Liver (tissue), 9 donors: ENCODE measurements around the gene KAT6B. TPM values are rescaled to one million over a fixed set of nuclear protein-coding genes. Genes with fewer than 3 reads are reported as not detected.

Experiments used
- DNase-seq: peaks from one replicate; pipeline ENCODE4 v3.0.0-alpha.2; 2017; ENCODE audit warnings: low spot score
- H3K27ac ChIP-seq, 2 donors: one replicate each; pipeline ENCODE4 v1.7.0; 2013; ENCODE audit warnings: inconsistent platforms in 2 of 2, low read length in 2 of 2, control low read depth in 1 of 2, low read depth in 1 of 2, mild to moderate bottlenecking in 1 of 2
- H3K27me3 ChIP-seq, 4 donors: one replicate each; pipeline versions ENCODE4 v1.6.1 to v1.7.0; 2013; ENCODE audit warnings: low read length in 3 of 4, inconsistent platforms in 1 of 4, mild to moderate bottlenecking in 1 of 4, moderate library complexity in 1 of 4; ENCODE audit not compliant: control insufficient read depth in 4 of 4, insufficient read depth in 4 of 4
- H3K36me3 ChIP-seq, 4 donors: one replicate each; pipeline versions ENCODE4 v1.6.1 to v1.7.0; 2013; ENCODE audit warnings: low read length in 3 of 4, mild to moderate bottlenecking in 3 of 4, low read depth in 1 of 4, moderate library complexity in 1 of 4; ENCODE audit not compliant: control insufficient read depth in 4 of 4, insufficient read depth in 3 of 4
- H3K4me1 ChIP-seq, 4 donors: one replicate each; pipeline versions ENCODE4 v1.6.1 to v1.7.0; 2013; ENCODE audit warnings: low read length in 3 of 4, mild to moderate bottlenecking in 3 of 4, moderate library complexity in 1 of 4; ENCODE audit not compliant: control insufficient read depth in 4 of 4, insufficient read depth in 4 of 4
- H3K4me3 ChIP-seq, 3 donors: one replicate each; pipeline versions ENCODE4 v1.6.1 to v1.7.0; 2013; ENCODE audit warnings: low read length in 3 of 3, control low read depth in 1 of 3, low read depth in 1 of 3, mild to moderate bottlenecking in 1 of 3
- H3K9ac ChIP-seq, 2 donors: one replicate each; pipeline ENCODE4 v1.7.0; 2013; ENCODE audit warnings: low read length in 2 of 2, mild to moderate bottlenecking in 2 of 2, moderate library complexity in 2 of 2, control low read depth in 1 of 2, low read depth in 1 of 2
- H3K9me3 ChIP-seq, 4 donors: one replicate each; pipeline versions ENCODE4 v1.6.1 to v1.7.0; 2013; ENCODE audit warnings: low read length in 3 of 4; ENCODE audit not compliant: control insufficient read depth in 4 of 4
- ATF3 ChIP-seq: IDR thresholded peaks from 2 replicates; pipeline ENCODE4 v1.6.1; 2016; ENCODE audit warnings: antibody characterized with exemption
- CTCF ChIP-seq: fragments of 150-350 bp; IDR thresholded peaks from 2 replicates; pipeline ENCODE4 v1.5.1; 2017; ENCODE audit warnings: improper control_type of control experiment, low read depth, low read length; ENCODE audit not compliant: missing input control
- EGR1 ChIP-seq, 2 donors: IDR thresholded peaks; 2 replicates each; pipeline ENCODE4 v1.6.1; 2016 to 2018; ENCODE audit warnings: antibody characterized with exemption in 2 of 2, low read depth in 2 of 2
- FOXA1 ChIP-seq: IDR thresholded peaks from 2 replicates; pipeline ENCODE4 v1.6.1; 2016; ENCODE audit warnings: antibody characterized with exemption
- FOXA2 ChIP-seq: IDR thresholded peaks from 2 replicates; pipeline ENCODE4 v1.6.1; 2016; ENCODE audit warnings: antibody characterized with exemption
- GABPA ChIP-seq, 2 donors: IDR thresholded peaks in 1 of 2; conservative IDR thresholded peaks in 1 of 2; 2 replicates each; pipeline ENCODE4 v1.6.1; 2016; ENCODE audit warnings: antibody characterized with exemption in 2 of 2, mild to moderate bottlenecking in 1 of 2, moderate library complexity in 1 of 2
- HNF4A ChIP-seq, 2 donors: conservative IDR thresholded peaks; 2 replicates each; pipeline ENCODE4 v1.6.1; 2016; ENCODE audit warnings: antibody characterized with exemption in 2 of 2, mild to moderate bottlenecking in 2 of 2
- JUND ChIP-seq, 2 donors: IDR thresholded peaks; 2 replicates each; pipeline ENCODE4 v1.6.1; 2016; ENCODE audit warnings: antibody characterized with exemption in 2 of 2
- MAX ChIP-seq: IDR thresholded peaks from 2 replicates; pipeline ENCODE4 v1.6.1; 2016; ENCODE audit warnings: antibody characterized with exemption
- NR2F2 ChIP-seq: IDR thresholded peaks from 2 replicates; pipeline ENCODE4 v1.6.1; 2016; ENCODE audit warnings: antibody characterized with exemption
- RAD21 ChIP-seq, 2 donors: IDR thresholded peaks; 2 replicates each; pipeline ENCODE4 v1.6.1; 2016; ENCODE audit warnings: antibody characterized with exemption in 2 of 2, mild to moderate bottlenecking in 2 of 2
- REST ChIP-seq: IDR thresholded peaks from 2 replicates; pipeline ENCODE4 v1.6.1; 2016; ENCODE audit warnings: antibody characterized with exemption, mild to moderate bottlenecking
- RXRA ChIP-seq, 2 donors: IDR thresholded peaks; 2 replicates each; pipeline ENCODE4 v1.6.1; 2017 to 2018; ENCODE audit warnings: antibody characterized with exemption in 2 of 2, mild to moderate bottlenecking in 1 of 2
- SP1 ChIP-seq: IDR thresholded peaks from 2 replicates; pipeline ENCODE4 v1.6.1; 2018; ENCODE audit warnings: antibody characterized with exemption, mild to moderate bottlenecking
- YY1 ChIP-seq: IDR thresholded peaks from 2 replicates; pipeline ENCODE4 v1.6.1; 2016; ENCODE audit warnings: antibody characterized with exemption, mild to moderate bottlenecking
- ZBTB33 ChIP-seq: IDR thresholded peaks from 2 replicates; pipeline ENCODE4 v1.6.1; 2016; ENCODE audit warnings: antibody characterized with exemption
- WGBS: extraction: QIAGEN DNeasy Blood & Tissue Kit; methylation state at CpG from one replicate; pipeline ENCODE4 v1.1.7; 2013; 5-methylcytosine and 5-hydroxymethylcytosine counted together
- polyA plus RNA-seq, 2 donors: library from polyadenylated mRNA; stranded (reverse) in 1 of 2; unstranded in 1 of 2; fragments of 200-250 nt in 1 of 2; fragments of >200 nt in 1 of 2; fragmentation: Nextera tagmentation in 1 of 2; extraction: Ambion mirVana in 1 of 2; gene quantifications; one replicate each; pipeline versions ENCODE4 v1.2.1 to v1.2.3, GENCODE V29; 2013 to 2015
- total RNA-seq, 2 donors: library from RNA; depleted of rRNA; stranded (reverse); fragments of >200 nt; gene quantifications; one replicate each; pipeline ENCODE4 v1.2.3, GENCODE V29; 2014
- donor health status: healthy.
- donor health status: healthy.
- donor health status: healthy.
- donor health status: healthy.
- donor health status: healthy.

Gene KAT6B
- total and polyA plus RNA-seq, 4 donors, result 2.0 to 21.2 (median 8.8) TPM

GRCh38 chr10:74831518-74832120 lies 5.2 kb downstream of the KAT6B start:
- Histone ChIP-seq H3K36me3 (no peaks in the 10 kb centered on the region), H3K9ac (no peak overlapping the region), H3K4me1 (peaks cover 0 to 13% (median 7%) of the 10 kb centered on the region in 4 donors), H3K27ac (no peak overlapping the region), H3K9me3 (no peaks in the 10 kb centered on the region), H3K27me3 (no peaks in the 10 kb centered on the region), H3K4me3 (no peak overlapping the region)
- DNase-seq, result no peak
- WGBS, result 63% methylated on average over 1 of the region's 1 CpG
- TF ChIP-seq FOXA2 (no peak), EGR1 (IDR thresholded peaks at IDR 0.05; ENCODE audit: low read depth in 2 of 2) (no peak), JUND (IDR thresholded peaks at IDR 0.05) (no peak), RXRA (IDR thresholded peaks at IDR 0.05) (no peak), SP1 (no peak), RAD21 (IDR thresholded peaks at IDR 0.05) (no peak), HNF4A (conservative IDR thresholded peaks at IDR 0.05) (no peak), CTCF (no peak), YY1 (no peak), ATF3 (no peak), FOXA1 (no peak), NR2F2 (no peak), GABPA (IDR thresholded peaks at IDR 0.05 in 1 of 2, conservative IDR thresholded peaks at IDR 0.05 in 1 of 2) (no peak), REST (no peak), ZBTB33 (no peak), MAX (no peak)
